Stimulated activated CD8-positive, alpha-beta memory T cell treated with anti-CD3 and anti-CD28 coated beads, Interleukin-15, amount 100 ng/mL, for 1 hour (primary cell): ENCODE data around the gene CHCHD10.

ENCODE experiments used
- DNase-seq: peaks from one replicate; pipeline ENCODE4 v3.0.0-alpha.2; 2020; ENCODE audit warnings: low read depth

The CHCHD10 gene

DNA sequence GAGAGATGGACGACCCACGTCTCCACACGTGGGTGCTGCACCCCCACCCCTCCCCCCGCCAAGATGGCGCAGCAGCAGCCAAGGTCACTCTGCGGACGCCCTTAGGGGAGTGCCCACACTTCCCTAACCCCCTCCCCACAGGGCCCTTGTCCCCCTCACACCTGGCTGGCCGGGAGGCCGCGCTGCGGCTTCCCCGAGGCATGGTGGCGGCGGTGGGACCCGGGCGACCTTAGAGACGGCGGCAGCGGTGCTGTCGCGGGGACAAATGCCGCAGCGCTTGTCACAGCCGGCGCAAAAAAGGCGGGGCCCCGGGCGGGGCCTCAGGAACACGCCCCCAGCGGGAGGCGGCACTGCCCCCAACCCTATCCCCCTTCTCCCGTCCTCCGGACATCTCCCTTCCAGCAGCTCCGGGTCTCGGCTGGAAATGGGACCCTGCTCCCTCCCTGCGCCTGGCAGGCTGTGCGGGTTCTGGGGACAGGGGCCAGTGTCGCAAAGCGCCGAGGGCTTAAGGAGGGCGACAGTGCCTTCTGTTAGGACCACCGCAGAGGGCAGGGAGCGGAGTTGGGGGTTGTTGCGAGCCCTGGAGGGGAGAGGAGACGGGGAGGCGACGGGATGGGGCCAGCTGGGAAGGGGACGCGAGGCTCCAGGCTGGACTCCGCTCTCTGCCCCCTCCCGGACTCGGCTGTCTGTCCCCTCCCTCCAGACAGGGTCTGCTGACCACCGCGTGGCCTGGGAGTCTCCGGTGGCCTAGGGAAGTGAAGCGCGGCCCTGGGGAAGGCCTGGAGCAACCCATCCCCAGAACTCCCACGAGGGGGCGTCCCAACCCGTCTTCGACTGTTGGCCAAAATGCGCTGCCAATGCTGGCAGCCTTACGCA lies at the start of gene CHCHD10:
CHCHD10 (minus strand) TSS at position 300 of the 876 bp plus-strand sequence; CDS start at position 202, 98 bp downstream.
- DNase-seq, result peak; percentile 48

DNA sequence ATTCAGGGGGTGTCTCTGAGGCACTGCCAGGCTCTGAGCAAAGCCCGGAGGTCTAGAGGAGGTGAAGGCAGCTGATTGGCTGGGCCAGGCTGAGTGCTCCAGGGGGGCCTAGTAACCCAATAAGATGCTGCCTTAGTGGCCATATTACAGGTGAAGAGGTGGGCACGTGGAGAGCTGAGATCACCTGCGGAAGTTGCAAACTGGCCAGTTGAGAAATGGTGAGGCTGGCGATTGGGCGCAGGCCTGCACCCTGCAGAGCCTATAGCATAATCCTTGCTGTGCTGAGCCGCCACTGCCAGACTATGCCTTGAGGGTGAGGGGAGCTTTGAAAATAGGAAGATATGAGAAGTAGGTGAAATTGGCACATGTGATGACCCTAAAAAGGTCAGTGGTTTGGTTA lies 49.4 kb upstream of the CHCHD10 start:
- no peak for DNase-seq

DNA sequence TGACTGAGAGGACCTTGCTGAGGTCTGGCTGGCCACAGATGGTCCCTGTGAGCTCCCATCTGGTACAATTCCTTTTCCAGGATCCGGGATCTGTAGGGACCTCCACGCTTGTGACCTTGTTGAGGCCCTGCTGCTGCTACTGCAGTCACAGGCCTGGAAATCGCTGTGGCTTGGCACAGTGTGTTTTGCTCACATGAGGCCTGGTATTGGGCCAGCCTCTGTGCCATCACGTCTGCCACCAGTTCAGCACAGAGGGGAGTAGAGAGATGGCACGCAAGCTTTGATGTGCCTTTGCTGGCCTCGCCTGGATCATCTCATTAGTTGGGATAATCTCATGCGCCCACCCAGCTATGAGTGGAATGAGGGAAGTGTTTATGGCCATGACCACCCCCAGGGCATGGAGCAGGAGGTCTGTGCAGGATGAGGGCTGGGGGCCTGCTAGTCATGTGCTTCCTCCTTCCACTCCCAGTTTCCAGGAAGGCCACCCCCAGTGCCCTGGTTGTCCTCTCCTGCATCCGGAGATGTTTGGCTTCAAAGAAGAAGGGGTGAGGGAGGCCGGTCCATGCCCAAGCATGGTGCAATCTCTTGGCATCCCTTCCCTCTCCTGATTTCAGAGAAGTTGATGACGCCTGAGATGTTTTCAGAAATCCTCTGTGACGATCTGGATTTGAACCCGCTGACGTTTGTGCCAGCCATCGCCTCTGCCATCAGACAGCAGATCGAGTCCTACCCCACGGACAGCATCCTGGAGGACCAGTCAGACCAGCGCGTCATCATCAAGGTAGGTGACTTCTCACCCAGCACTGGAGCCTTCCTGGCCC lies 48.6 kb upstream of the CHCHD10 start:
- no peak for DNase-seq

DNA sequence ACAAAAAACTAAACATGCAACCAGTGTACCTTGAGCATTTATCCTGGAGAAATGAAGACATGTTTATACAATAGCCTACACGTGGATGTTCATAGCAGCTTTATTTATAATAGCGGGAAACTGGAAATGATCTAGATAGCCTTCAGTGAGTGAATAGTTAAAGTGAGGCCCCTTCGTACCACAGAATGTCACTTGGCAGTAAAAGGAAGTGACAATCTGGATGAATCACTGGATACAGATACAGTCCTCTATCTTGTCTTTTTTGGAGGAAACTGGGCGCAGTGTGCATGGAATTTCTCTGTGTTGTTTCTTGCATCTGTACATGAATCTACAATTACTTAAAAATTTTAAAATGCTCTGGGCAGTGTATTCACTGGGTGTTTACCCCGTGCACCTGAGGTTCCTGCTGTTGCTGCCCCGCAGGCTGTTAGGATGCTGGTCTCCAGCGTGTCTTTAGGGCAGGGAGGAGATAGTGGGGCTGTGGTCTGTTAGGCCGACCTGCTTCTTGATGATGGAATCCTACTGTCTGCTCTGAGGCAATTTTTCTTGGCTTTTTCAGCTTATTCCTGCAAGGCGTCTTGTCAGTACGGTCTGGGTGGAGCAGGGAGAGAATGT lies 47.9 kb upstream of the CHCHD10 start:
- no peak for DNase-seq

DNA sequence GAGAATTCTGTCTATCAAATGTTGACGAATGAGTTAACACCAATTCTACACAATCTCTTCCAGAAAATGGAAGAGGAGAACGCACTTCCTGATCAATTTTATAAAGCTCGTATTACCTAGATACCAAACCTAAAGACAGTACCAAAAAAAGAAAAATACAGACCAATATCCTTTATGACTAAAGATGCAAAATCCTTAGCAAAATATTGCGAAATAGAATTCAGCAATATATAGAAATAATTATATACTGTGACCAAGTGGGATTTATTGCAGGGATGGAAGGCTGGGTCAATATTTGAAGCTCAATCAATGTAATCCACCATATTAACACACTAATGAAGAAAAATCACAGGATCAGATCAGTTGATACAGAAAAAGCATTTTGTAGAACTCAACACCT lies 44.6 kb upstream of the CHCHD10 start:
- no peak for DNase-seq

DNA sequence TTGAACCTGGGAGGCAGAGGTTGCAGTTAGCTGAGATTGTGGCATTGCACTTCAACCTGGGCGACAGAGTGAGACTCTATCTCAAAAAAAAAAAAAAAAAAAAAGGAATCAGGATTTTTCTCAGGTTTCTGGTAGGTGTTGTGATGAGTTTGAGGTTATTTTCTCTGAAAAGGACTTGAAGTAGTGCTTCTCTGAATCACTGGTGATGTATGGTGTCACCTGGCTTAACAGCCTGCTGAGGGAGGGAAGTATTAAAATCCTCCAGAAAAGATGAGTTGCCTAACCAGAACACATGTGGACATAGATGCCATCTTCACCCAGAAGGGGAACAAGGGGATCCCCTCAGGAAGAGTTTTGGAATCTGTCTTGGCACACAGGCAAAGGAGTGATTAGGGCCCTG lies 39.1 kb upstream of the CHCHD10 start:
- no peak for DNase-seq

DNA sequence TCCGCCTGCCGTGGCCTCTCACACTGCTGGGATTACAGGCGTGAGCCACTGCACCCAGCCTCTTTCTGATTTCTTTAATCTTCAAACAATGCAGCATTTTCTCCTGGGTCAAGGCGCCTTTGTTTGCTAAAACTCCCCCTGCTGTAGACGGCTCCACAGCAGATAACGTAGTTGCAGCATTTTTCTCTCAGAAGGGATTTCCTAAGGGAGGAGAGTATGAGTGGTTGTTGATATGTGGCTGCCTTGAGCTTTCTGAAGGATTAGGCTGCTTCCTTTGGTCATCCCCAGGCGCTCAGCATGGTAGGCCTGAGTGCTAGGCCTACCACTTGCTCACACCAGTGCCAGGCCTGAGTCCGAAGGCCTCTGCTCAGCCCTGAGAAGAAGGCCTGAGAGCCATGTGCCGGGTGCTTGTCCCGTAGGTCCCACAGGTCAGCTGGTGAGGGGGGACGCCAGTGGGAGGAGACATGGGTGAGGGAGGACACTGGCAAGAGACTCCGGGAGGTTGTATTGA lies 37.1 kb upstream of the CHCHD10 start:
- DNase-seq, result no peak

DNA sequence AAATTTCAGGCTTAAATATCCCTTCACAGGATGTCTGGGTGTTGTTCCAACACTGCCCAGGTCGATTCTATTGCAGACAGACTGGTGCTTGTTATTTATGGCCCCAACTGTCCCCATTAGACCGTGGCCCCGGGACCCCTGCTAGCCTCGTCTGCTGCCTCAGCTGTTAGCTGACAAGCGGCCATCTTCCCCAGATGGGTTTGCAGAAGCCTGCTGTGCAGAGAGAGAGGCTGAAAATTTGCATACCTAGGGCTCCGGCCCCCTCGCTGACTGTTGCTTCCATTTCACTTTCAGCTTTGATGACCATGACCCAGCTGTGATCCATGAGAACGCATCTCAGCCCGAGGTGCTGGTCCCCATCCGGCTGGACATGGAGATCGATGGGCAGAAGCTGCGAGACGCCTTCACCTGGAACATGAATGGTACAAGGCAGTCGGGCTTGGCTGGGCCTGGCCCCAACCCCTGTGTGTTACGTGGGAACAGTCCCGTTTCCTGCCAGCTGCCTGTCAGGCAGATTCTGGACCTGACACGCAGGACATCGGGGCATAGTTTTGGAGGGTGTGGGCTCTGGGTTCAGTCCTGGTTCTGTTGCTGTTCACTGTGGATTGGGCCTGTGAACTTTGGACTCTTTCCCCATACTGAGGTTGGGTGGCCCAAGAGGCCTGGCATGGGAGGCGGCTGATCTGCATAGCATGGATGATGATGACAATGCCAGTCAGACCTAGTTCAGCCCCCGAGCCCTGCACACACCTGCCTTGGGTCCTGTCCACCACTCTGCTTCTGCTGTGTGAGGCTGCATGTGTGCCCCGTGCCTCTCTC lies 35.4 kb upstream of the CHCHD10 start:
- no peak for DNase-seq

DNA sequence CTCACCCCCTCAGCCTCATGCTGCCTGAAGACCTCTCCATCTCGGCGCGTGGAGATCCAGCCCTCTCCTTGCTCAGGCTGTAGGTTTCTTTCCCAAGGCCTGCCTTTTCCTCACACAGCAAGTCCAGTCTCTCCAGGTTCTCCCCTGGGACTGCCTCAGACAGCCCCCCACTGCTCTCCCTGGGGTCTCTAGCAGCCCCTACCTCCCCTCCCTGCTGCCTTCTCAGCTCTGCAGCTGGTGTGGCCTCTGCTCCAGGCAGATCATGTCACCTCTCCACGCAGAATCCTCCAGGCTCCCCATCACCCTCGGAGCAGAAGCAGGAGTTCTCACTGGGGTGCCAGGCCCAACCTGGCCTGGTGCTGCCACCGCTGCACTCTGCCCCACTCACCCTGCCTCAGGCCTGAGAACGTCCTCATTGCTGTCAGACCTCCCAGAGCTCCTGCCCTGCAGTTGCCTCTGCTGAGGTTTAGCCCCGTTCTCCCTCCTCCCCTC lies 34.2 kb upstream of the CHCHD10 start:
- DNase-seq, result no peak

DNA sequence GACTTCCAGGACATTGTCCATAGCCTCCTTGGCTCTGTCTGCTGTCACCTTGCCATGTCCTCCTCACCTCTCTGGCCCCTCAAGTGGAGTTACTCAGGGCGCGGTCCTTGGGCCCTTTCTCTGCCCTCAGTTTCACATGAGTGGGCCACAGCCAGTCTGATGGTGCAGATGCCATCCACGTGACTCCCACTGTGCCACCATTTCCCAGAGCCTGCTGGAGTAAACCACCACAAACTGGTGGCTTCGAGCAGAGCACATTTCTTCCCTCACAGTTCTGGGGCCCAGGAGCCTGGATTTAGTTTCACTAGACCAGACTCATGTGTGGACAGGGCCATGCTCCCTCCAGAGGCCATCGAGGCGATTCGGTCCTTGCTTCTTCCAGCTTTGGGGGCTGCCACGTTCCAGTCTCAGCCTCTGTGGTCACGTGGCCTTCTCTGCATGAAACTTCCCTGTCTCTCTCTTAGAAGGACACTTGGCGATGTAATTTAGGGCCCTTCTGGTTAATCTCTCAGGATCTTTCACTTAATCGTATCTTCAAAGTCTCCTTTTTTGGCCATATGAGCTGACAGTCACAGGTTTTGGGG lies 33.6 kb upstream of the CHCHD10 start:
- no peak for DNase-seq

DNA sequence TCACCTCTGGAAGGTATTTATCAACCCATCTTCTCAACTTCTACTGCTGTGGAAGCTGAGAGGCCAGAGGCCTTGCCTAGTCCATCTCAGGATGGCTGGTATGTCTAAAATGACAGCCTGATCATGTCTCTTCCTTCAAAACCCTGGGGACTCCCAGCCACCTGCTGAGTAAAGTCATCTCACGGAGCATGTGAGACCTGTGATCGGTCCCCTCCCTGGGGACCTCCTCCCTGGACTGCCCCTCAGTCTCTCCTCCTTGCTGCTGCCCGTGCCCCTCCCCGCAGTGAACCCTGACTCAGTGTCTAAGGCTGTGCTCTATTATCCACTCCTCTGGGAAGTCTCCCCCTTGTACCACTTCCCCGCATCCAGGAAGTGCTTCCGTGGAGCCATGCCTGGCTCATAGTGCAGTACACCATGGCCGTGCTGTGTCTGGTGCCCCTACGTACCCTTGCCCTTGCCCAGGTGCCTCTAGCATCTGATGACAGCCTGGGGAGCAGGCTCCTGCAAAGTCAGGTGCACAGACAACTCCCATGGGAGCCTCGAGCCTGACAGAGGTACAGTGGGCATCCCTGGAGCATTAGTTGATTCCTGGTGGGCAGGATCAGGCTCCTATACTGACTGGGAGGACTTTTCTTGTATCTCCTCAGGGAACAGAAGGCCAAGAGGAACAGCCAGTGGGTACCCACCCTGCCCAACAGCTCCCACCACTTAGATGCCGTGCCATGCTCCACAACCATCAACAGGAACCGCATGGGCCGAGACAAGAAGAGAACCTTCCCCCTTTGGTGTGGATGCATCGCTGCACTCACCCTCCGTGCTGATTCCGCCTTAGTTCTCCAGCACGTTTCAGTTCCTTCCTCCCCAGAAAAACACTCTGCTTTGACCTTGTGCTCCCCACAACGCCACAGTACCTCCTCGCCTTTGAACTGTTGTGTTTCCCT lies 32.8 kb upstream of the CHCHD10 start:
- DNase-seq, result no peak

DNA sequence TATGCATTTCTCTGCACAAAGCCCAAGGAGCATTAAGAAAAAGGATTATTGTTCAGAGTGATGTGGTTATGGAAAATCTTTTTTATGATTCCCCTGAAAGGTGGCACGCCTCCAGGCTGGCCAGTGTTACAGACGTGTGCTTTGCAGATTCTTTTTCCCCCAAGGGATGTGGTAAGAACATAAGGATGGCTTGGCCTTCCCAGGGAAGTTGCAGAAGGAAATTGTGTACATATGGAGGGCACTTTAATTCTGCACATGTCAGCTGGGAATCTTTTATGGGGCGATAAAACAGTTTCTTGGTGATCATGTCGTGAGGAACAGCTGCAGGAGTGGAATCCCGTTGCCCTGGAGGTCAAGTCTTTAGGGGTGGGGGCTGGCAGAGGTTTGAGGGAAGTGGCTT lies 28.7 kb upstream of the CHCHD10 start:
- no peak for DNase-seq

DNA sequence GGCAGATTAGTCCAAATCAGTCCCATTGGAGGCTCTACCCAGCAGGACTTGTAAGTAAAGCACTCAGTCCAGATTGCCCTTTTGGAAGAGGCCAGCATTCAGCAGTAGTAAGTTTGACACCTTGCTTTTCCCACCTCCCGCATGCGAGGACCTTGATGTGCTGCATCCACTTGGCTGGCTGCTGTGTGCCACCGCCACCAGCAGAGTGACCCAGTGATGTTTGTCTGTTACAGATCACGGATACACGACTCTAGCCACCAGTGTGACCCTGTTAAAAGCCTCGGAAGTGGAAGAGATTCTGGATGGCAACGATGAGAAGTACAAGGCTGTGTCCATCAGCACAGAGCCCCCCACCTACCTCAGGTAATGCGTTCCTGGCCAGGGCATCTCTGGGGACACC lies 25.6 kb upstream of the CHCHD10 start:
- no peak for DNase-seq

DNA sequence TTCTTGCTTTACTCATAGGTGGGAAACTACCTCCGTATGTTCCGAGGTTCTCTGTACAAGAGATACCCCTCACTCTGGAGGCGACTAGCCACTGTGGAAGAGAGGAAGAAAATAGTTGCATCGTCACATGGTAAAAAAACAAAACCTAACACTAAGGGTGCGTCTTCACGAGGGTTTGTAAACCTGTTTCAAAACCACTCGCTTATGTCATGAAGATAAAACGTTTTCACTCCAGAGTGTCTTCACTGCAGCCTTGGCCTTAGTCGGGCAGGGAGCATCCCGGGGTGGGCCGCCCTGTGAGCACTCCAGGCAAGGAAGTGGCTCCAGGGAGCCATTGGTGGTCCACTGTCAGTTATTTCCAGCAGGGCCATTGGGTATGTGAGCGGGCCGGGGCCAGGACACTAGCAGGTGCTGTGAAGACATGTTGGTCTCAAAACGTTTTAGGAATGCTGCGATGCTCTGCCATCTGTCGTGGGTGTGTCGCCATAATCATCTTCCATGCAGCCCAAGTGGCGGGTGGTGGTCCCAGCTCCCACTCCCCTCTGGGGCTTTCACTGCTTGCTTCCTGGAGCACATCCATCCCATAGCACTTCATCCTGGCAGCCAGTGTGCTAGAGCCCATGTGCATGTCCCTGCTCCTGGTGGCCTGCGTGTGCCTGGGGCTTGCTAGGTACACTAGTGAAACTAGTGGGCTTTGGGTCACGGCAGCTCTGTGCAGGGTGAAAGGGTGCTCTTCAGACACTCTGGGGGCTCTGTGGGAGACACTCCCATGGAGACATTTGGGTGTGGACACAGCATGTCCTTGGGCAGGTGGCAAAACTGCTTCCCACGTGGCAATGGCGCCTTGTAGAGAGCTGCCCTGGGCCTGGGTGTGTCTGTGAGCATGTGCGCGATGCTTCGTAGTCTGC lies 24.2 kb upstream of the CHCHD10 start:
- DNase-seq, result no peak

DNA sequence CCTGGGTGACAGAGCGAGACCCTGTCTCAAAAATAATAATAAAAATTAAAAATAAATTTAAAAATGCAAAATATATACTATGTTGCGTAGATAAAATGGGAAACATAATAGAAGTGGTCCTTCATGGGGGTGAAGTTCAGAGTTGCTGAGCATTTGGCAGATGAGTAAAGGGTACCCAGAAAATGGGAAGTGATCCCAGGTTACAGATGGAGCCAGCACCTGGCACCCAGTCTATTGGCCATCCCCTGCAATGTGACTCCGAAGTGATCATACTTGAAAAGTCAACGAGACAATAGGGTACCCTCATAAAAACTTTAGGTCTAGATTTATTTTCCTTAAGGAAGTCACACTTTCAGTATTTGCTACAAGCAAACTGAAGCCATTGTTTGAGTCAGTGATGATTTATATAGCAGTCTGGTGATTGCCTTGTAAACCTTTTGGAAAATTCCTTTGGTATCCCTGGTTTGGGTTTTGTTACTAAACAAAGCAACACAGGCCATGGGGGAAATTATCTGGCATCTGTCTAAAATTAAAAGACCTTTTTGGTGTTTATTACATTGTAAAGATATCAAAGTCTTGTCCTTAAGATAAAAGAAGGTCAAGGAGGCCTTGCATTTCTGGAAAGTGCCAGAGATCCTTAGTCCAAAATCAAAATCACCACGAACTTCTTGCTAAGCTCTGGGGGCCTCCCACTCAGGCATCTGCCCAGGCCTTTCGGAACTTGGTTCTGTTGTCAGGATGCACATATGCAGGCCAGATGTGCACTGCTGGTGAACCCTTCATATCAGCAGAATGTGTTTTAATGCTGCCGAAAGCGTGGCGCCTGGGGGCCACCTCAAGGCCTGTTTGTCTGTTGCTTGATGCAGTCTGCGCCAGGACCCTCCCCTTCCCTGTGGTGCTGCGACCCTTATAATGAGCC lies 23.3 kb upstream of the CHCHD10 start:
- no peak for DNase-seq

DNA sequence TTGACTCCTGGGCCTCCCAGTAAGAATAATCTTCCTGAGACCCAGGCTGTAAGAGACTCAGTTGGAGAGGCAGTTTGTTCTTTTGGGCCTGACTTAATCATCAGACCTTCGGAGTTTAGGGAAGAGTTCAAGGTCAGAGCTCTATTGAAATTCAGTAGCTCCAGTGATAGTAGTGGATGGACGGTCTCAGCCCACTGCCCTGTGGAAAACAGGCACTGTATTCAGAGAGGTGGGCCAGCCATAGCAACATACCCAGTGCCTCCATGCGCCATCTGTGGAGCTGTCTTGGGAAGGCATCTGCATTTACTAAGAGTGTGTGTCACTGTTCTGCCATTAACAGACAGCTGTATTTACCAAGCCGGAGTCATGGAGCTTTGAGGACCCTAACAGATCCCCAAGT lies 21.9 kb upstream of the CHCHD10 start:
- no peak for DNase-seq

DNA sequence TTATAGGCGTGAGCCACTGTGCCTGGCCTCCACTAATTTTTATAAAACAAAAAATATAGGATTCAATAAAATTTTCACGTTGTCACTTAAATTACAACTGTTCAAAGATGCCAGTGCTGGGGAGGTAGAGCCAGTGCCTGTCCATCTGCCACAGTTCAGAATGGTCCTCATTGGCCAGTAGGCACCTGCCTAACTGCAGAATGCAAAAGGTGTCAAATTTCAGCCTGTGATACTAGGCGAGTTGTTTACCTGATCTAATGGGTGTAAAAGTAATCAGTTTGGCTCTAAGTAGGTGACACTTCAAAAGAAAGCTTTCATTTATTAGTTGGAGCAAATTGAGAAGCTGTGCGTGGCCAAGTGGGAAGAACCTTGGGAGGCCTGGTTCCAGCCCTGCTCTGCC lies 21.3 kb upstream of the CHCHD10 start:
- DNase-seq, result no peak

DNA sequence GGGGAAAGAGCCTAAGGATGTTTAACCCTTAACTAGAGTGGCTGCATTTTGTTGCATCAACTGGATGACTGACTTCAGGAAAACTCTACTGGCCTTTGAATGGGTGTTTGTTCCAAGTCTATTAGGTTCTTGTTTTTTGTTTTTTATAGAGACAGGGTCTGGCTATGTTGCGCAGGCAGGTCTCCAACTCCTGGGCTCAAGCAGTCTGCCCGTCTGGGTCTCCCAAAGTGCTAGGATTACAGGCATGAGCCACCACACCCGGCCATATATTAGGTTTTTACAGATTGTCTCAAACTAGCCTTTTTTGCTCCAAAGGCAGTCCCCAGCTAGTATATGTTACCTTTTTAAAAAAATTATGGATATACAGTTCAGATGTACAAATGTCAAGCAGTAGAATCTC lies 20.1 kb upstream of the CHCHD10 start:
- no peak for DNase-seq
